ENCODE measurements around the gene NAA80. TPM values are rescaled to one million over a fixed set of nuclear protein-coding genes. Genes with fewer than 3 reads are reported as not detected.

NAA80 gene
- total RNA-seq, 6 experiments from 2014 or later: 2.5 to 6.2 (median 3.5) TPM

DNA sequence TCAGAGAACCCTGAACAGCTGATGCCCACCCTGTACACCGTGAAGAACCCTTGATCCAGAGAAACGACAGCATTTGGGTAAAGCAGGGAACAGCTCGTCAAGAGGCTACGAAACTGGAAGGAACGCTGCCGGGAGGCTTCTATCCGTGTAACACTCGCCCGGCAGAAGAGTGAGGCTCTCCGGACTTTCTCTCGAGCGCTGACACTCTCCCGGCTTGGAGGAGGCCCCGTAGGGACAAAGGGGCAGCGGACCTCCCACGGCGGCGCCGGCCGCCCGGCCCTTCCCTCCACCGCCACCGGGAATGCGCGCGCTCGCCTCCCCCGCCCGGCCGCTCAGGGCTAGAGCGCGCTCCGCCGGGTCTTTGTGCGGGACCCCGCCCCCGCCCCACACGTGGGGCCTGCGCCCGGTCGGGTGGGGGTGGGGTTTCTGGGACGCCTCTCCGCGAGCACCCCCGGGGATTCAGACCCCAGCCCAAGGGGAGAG is 21.7 kb upstream of the NAA80 start:
- WGBS (ENCODE audit: insufficient coverage, low coverage, low lambda C conversion rate, missing lambda C conversion rate): 0% methylated on average over 6 of the region's 45 CpGs
- intact Hi-C loops (cut with DNase I): loop anchor here in 1 of 2 donors (5.0 kb wide), 1 partner anchor 49 kb away; no protein-coding TSS in a partner anchor
- Histone ChIP-seq H3K36me3 (peaks cover 0 to 23% (median 3%) of the 10 kb centered on the region in 4 donors), H3K4me3 (peak overlapping the region; percentile 88 to 89 (median 89)), H3K4me1 (peaks cover 0 to 56% (median 15%) of the 10 kb centered on the region in 4 donors), H3K27me3 (no peaks in the 10 kb centered on the region), H3K27ac (peak overlapping the region; percentile 98 to 99 (median 98)), H3K9me3 (no peaks in the 10 kb centered on the region)
- DNase-seq (peak; percentile 85 to 87 (median 86)), ATAC-seq (peak; percentile 55 to 70 (median 66))
- TF ChIP-seq POLR2A (IDR thresholded peaks at IDR 0.05): no peak
- TF ChIP-seq, protein P1, sequence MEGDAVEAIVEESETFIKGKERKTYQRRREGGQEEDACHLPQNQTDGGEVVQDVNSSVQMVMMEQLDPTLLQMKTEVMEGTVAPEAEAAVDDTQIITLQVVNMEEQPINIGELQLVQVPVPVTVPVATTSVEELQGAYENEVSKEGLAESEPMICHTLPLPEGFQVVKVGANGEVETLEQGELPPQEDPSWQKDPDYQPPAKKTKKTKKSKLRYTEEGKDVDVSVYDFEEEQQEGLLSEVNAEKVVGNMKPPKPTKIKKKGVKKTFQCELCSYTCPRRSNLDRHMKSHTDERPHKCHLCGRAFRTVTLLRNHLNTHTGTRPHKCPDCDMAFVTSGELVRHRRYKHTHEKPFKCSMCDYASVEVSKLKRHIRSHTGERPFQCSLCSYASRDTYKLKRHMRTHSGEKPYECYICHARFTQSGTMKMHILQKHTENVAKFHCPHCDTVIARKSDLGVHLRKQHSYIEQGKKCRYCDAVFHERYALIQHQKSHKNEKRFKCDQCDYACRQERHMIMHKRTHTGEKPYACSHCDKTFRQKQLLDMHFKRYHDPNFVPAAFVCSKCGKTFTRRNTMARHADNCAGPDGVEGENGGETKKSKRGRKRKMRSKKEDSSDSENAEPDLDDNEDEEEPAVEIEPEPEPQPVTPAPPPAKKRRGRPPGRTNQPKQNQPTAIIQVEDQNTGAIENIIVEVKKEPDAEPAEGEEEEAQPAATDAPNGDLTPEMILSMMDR (IDR thresholded peaks at IDR 0.05): no peak

DNA sequence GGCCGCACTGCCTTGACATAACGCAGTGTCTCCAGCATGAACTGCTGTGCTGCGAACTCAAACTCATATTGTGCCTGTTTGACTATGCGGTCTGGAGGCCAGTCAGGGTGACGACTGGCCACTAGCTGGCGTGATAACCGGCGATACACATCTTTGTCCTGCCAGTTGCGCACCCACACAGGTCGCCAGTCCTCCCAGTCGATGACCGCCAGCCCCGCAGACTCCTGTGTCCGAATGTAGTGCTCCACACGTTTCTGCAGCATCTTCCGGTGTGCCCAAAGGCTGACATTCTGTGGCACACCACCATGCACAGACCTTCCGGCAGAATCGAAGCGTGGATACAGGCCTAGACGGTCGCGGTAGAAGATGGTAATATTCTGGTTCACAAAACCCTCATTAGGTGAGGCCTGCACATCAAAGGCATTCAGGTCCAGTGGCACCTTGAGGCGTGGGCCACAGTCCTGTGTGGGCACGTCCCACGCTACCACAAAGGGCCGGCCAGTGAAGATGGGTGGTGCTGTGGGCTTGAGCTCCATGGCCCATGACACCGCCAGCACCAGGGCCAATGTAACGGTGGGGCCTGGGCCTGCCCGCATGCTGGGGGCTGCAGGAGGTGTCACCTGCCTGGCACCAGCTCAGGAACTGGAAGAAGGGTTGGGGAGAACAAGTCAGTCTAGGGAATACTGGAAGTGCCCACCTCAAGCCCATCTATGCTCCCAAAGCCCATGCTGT is 20.9 kb upstream of the NAA80 start:
- no peak for DNase-seq
- peaks cover 0 to 20% (median 3%) of the 10 kb centered on the region in 4 donors for H3K36me3 ChIP-seq
- H3K4me1 ChIP-seq: peaks cover 0 to 56% (median 15%) of the 10 kb centered on the region in 4 donors
- no peaks in the 10 kb centered on the region for H3K9me3 ChIP-seq
- intact Hi-C loops (cut with DNase I): loop anchor here in 1 of 2 donors (5.0 kb wide), 2 partner anchors 38 to 48 kb away; no protein-coding TSS in a partner anchor
- peak overlapping the region in 2 of 3 donors; percentile 98 for H3K27ac ChIP-seq
- no peaks in the 10 kb centered on the region for H3K27me3 ChIP-seq
- WGBS (ENCODE audit: insufficient coverage, low coverage, low lambda C conversion rate, missing lambda C conversion rate): 88% methylated on average over 5 of the region's 29 CpGs
- peak overlapping the region; percentile 88 to 89 (median 89) for H3K4me3 ChIP-seq
- TF ChIP-seq, protein P1 (IDR thresholded peaks at IDR 0.05): no peak
- no peak for TF ChIP-seq POLR2A (IDR thresholded peaks at IDR 0.05)
- ATAC-seq: no peak

DNA sequence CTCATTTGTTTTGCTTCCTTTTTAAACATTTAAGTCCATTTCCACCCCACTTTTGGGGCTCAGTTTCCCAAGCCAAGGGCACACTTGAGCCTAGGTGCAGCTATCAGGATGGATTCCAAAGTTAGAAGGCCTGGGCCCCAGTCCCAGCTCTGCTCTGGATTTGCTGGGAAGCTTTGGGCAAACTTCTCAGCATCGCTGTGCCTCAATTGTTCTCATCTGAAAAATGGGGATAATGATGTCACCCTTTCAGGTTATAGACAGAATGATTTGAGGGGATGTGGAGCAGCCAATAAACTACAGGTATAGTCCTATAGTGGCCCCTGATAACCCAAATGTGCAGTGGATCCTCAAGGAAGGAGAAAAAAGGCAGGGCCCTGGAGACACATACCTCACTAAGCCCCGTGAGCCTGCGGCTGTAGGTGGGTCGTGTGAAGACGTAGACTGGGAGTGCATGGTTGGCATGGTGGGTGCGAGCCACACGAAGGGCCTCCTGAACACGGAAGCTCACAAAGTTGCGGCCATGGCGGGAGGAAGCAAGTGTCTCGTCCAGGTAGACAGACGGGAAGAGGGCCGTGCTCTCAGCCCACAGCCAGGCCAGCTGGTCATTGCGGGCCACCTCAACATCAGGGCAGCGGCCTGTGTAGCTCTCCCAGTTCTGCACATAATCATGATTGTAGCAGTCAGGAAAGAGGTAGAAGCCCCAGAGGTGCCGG is 20.1 kb upstream of the NAA80 start:
- WGBS (ENCODE audit: insufficient coverage, low coverage, low lambda C conversion rate, missing lambda C conversion rate): 91% methylated on average over 4 of the region's 16 CpGs
- Histone ChIP-seq H3K27me3 (no peaks in the 10 kb centered on the region), H3K9me3 (no peaks in the 10 kb centered on the region), H3K27ac (no peak overlapping the region), H3K4me1 (peaks cover 0 to 51% (median 14%) of the 10 kb centered on the region in 4 donors), H3K36me3 (peaks cover 0 to 20% (median 3%) of the 10 kb centered on the region in 4 donors), H3K4me3 (no peak overlapping the region)
- intact Hi-C loops (cut with DNase I): loop anchor here in 1 of 2 donors (5.0 kb wide), 1 partner anchor 37 kb away; no protein-coding TSS in a partner anchor
- TF ChIP-seq, protein P1 (IDR thresholded peaks at IDR 0.05): no peak
- no peak for TF ChIP-seq POLR2A (IDR thresholded peaks at IDR 0.05)
- ATAC-seq (no peak), DNase-seq (peak in 1 of 3 donors; percentile 45)

DNA sequence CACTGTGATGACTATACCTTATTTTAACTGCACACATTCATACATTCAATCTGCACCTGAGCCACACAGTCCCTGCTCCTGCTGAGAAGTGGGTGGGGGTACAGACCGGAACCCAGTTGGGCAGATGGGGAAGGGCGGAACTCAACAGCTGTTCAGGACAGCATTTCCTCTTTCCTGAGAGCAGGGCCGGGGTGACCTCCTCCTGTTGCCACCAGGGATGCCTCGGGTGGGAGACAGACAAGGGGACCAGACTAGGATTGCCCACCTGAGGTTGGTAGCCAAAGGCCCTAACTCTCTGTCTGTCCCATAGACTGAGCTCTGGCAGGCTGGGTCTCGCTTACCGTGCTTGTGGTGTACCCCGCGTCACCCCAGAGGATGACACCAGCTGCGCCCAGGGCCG is 19.4 kb upstream of the NAA80 start:
- no peak for DNase-seq
- WGBS (ENCODE audit: insufficient coverage, low coverage, low lambda C conversion rate, missing lambda C conversion rate): 67% methylated on average over 3 of the region's 10 CpGs
- Histone ChIP-seq H3K4me1 (peaks cover 0 to 44% (median 10%) of the 10 kb centered on the region in 4 donors), H3K36me3 (peaks cover 0 to 20% (median 3%) of the 10 kb centered on the region in 4 donors), H3K9me3 (no peaks in the 10 kb centered on the region), H3K4me3 (no peak overlapping the region), H3K27ac (no peak overlapping the region), H3K27me3 (no peaks in the 10 kb centered on the region)
- no peak for ATAC-seq
- intact Hi-C loops (cut with DNase I): loop anchor here in 1 of 2 donors (5.0 kb wide), 1 partner anchor 36 kb away; no protein-coding TSS in a partner anchor
- TF ChIP-seq, protein P1 (IDR thresholded peaks at IDR 0.05): no peak
- no peak for TF ChIP-seq POLR2A (IDR thresholded peaks at IDR 0.05)
